ENCODE measurements around the gene FSTL3.

The FSTL3 gene

DNA sequence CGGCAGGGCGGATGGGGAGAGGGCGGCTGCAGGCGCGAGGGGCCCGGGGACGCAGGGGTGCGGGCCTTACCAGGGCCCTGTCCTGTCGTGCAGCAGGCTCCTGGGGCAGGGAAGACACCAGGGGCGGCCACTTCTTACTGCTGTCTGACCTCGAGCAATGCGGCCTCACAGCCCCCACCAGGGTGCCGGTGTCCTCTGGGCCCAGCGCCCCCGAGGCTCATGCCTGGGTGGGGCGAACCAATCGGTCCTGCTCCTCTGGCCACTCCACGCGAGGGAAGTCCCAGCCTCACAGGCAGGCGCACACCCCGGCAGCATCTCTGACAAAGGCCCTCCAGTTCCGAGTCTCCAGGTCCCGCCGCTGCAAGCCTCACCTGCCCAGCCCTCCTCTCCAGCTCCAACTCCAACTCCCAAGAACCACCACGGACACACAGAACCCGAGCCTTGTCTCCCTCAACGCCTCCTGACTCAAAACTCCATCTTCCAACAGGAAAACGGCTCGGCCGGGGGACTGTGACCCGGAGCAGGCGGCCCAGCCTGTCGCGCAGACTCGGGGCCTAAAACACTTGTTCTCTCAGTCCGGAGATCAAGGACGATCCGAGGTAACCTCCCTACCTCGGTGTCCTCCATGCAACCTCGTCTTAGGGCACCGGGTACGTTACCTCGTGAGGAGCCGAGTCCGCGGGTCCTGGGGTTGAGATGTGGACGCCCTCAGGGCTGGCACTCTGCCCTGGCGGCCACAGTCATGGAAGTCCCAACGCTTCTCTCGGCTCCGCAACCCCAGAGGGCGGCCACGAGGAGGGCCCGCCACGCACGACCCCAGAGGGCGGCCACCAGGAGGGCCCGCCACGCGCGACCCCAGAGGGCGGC lies 30.0 kb upstream of the FSTL3 start:
- no peak for DNase-seq (ENCODE audit: low read depth, low spot score)

DNA sequence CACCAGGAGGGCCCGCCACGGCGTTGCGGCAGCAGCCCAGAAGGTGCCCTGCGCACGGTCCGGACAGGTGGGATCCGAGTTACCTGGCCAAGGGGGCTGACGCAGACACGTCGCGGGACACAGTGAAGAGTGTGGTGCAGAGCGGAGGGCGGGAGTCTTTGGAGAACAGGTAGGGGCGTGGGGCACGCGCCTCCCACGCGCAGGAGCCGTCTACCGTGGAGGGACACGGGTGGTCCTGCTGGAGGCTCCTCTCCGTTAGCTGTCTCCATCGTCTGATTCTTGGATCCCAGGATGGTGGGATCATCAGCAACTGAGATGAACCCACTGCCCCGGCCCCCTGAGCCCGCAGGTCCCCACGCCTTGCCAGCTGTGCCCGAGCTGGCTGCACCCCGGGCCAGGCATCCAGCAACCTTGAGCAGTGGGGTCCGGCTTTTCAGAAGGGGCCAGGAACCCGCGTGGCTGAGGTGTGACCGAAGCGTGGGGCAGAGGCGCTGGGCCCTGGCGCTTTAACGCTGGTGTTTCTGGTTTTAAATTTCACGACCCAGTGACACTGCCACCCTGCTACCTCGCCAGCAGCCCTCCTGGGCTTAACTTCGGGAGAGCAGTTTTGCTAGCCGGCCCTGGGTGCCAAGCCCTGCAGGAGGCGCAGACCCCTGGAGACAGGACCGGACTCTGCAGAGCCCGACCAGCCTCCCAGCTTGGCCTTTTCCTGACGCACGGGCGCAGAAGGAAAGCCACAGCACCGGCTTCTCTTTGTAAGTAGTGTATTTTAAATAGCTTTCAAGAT lies 29.2 kb upstream of the FSTL3 start:
- DNase-seq (ENCODE audit: low read depth, low spot score): no peak

DNA sequence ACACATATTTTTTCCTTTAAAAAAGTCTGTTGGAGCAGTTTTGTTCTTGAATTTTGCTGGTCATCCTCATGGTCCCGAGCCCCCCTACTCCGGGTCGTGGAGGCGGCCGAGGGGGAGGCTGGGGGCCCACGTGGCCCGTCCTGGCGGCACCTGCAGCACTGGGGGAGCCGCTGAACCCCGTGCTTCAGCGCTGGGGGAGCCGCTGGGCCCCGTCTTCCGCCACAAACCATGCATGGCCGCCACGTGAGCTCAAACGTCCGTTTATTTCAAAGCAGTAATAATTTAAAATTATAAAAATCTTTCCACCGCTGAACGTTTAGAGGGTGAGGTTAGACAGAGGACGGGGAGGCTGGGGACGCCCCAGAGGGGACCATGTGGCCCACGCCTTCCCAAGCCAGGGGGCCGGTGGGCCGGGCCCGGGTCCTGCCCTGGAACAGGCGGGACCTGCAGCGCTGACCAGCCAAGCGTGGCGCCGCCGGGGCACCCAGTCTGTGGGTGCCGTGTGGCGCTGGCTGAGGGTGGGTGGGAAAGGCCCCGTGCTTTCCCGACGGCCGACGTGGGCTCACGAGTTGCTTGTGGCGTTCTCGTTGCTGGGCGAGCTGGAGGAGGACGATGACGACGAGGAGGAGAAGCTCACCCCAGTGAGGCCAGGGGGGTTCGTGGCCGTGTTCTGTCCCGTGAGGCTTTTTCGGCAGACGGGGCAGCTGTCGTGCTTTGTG lies 28.5 kb upstream of the FSTL3 start:
- DNase-seq (ENCODE audit: low read depth, low spot score): no peak

GRCh38 chr19:648305-648704 lies 27.9 kb upstream of the FSTL3 start:
- DNase-seq (ENCODE audit: low read depth, low spot score): no peak

DNA sequence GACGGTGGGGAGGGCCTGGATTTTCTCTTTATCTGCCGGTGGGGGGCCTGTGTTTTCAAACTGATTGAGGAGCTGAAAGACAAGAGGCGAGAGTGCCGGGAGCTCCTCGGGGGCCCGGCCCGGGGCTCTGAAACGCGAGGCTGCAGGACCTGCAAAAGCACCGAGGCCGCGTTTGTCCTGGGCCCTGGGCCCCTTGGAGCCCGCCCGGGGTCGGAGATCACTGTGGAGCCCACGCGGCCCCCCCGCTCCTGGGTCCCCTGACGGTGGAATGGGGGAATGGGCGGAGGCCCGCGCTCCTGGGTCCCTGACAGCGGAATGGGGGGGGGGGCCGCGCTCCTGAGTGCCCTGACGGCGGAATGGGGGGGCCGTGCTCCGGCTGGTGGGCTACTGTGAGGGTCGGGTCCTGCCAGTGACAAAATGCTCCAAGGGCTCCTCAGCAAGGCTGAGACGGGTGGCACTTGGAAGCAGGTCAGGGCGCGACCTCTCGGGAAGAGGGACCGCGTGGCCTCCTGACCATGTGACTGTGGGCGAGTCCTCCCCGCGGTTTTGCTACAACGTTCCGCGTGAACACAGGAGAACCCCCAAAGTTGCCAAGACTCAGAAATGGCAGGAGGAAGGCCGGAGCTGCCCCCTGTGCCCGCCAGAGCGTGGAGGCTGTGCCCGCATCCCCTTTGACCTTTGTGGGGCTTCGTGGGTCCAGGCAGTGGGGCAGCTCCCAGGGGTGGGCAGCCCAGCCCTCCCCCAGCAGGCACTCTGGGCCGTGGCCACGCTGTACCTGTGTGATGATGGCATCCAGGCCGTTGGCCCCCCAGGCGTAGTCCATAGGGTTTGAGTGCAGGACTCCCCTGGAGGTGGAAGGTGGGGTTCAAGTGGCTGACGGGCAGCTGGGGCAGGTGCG lies 27.0 kb upstream of the FSTL3 start:
- no peak for DNase-seq (ENCODE audit: low read depth, low spot score)

- no peak for DNase-seq (ENCODE audit: low read depth, low spot score)
Observed at GRCh38 chr19:650121-650520, 26.1 kb upstream of the FSTL3 start.

- DNase-seq (ENCODE audit: low read depth, low spot score): no peak
Observed at GRCh38 chr19:651114-651818, 24.9 kb upstream of the FSTL3 start.

- no peak for DNase-seq (ENCODE audit: low read depth, low spot score)
Observed at GRCh38 chr19:651991-652390, 24.2 kb upstream of the FSTL3 start.

GRCh38 chr19:652467-653389 lies 23.5 kb upstream of the FSTL3 start:
- no peak for DNase-seq (ENCODE audit: low read depth, low spot score)

DNA sequence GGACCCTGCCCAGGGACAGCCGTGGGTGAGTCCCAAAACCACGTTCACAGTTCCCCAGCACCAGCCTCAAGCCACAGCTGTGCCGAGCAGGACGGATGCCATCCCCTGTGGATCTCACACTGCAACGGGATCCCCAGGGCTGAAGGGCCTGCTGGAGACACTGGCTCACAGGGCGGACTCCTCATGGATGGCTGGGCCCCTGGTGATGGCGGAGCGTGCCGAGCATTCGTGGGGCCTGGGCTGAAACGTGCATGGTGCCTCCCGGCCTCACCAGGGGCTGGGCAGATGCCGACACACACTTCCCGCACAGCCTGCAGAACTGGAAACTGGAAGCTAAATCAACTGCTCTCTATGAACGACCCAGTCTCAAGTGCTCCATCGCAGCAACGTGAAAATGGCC lies 22.8 kb upstream of the FSTL3 start:
- no peak for DNase-seq (ENCODE audit: low read depth, low spot score)

DNA sequence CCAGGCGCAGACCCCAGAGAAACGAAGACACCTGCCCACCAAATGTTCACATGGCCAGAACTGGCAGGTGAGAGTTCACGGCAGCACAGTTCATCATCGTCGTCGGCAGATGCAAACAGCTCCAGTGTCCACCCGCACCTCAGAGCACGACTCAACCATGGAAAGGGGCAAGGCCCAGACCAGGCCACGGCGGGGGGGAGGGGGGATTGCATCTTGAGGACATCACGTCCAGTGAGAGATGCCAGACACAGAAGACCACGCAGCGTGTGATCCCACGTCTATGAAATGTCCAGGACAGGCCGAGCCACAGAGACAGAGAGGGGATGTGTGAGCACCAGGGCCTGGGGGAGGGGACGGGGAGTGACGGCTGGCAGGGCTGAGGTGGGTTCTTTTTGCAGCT lies 20.5 kb upstream of the FSTL3 start:
- DNase-seq (ENCODE audit: low read depth, low spot score): no peak

DNA sequence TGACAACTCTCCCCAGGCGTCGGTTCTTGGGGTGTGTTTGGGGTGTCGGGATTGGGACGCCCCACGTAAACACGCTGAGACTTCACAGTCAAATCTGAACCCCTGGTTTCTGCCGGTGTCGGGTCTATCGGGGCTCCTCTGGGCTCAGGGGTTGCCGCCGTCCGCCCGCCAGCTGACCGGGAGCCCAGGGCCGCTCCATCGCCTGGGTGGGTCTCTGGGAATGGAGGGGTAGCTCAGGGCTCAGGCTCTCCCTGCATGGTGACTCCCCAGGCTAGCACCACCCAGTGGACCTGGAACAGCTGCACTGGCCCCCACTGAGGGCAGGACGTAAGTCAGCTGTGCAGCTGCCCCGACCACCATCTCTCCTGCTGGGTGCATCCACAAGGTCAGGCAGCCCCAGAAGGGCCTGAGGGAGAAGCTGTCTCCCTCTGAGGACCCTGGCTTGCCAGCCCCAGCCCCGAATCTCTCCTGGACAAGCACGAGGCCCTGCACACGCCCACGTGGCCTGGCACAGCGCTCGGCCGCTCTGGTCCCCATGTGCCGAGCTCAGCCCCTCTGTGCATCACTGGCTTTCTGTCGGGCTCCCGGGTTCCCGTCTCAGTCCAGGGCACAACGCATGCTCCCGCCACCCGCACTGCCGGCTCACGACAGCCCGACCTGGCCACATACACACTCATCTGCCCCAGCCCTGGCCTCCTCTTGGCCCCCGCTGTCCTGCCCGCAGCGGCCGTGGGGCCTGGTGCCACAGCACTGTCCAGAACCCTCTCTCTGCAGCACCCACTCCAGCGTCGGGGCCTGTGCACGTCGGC lies 19.2 kb upstream of the FSTL3 start:
- no peak for DNase-seq (ENCODE audit: low read depth, low spot score)

- no peak for DNase-seq (ENCODE audit: low read depth, low spot score)
Observed at GRCh38 chr19:657611-658010, 18.6 kb upstream of the FSTL3 start.

DNA sequence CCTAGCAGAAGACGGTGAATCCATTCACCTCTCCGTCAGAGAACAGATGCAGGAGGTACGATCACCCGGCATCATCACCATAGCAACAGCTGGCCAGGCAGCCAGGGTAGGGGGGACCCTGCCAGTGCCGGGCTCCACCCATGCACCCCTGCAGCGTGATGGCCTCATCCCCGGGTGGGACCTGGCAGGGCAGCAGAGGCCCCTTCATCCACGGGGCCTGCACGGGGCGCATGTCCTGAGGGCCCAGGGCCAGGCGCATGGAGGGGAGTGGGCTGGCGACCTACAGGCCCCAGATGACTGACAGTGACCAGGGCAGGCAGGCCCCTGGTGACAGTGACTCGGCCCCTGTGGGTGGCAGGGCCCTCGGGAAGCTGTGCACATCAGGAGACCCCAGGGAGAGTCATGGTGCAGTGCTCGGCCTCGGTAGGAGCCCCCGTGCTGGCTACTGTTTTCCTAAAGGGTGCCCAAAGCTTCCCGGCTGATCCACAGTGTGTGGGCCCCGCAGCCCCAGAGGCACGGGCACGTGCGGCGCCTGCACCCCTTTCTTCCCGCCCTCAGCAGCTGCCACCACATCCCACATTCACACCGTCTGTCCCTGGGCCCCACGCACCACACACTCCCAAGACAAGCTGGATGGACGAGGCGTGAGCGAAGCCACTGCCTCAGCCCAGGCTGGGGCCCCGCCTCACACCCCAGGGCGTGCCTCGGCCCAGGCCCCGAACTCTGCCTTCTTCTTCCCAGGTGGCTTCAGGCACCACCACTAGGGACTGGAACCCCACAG lies 17.9 kb upstream of the FSTL3 start:
- no peak for DNase-seq (ENCODE audit: low read depth, low spot score)

- no peak for DNase-seq (ENCODE audit: low read depth, low spot score)
Observed at GRCh38 chr19:658916-659839, 17.0 kb upstream of the FSTL3 start.

GRCh38 chr19:660793-661426 lies 15.3 kb upstream of the FSTL3 start:
- DNase-seq (ENCODE audit: low read depth, low spot score): no peak
